ENCODE data around the gene SGCD.

Gene SGCD

DNA sequence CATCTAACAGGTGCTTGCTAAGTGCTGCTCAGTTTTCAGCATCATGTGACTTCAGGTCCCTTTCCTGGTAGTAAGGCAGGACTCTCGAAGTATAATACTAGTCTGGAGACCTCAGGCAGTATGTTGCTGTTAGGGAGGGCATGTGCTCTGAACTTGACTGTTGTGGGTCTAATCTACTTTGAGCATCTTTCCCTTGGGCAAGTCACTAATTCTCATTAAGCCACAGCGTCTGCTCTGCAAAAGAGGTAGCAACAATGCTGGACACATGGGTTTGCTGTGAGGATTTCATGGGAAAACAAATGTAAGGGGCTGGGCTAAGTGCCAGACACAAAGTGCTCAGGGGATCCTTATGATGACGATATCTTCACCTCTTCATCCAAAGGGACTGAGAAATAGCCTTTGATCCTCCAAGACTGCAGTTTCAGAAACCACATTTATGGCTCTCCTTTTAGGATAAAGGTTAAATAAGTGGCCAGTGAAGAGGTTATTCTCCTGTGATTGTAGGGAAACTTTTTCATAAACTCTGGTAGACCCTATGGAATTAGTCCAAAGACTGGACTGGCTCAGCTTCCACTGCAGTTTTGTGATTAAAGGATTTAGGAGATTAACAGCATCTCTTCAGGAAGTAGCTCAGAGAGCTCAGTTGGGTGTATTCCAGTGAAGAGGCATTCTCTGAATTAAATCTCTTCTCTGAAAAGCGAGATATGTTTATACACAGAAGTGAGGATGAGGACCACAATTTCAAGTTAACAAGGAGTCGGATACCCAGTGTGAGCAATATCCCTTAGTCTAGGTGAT is 216.6 kb downstream of the SGCD start:
- no peak for DNase-seq (ENCODE audit: extremely low read depth, low read depth)
- TF ChIP-seq, protein P1, sequence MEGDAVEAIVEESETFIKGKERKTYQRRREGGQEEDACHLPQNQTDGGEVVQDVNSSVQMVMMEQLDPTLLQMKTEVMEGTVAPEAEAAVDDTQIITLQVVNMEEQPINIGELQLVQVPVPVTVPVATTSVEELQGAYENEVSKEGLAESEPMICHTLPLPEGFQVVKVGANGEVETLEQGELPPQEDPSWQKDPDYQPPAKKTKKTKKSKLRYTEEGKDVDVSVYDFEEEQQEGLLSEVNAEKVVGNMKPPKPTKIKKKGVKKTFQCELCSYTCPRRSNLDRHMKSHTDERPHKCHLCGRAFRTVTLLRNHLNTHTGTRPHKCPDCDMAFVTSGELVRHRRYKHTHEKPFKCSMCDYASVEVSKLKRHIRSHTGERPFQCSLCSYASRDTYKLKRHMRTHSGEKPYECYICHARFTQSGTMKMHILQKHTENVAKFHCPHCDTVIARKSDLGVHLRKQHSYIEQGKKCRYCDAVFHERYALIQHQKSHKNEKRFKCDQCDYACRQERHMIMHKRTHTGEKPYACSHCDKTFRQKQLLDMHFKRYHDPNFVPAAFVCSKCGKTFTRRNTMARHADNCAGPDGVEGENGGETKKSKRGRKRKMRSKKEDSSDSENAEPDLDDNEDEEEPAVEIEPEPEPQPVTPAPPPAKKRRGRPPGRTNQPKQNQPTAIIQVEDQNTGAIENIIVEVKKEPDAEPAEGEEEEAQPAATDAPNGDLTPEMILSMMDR (IDR thresholded peaks at IDR 0.05; ENCODE audit: low read depth, low read length): no peak

DNA sequence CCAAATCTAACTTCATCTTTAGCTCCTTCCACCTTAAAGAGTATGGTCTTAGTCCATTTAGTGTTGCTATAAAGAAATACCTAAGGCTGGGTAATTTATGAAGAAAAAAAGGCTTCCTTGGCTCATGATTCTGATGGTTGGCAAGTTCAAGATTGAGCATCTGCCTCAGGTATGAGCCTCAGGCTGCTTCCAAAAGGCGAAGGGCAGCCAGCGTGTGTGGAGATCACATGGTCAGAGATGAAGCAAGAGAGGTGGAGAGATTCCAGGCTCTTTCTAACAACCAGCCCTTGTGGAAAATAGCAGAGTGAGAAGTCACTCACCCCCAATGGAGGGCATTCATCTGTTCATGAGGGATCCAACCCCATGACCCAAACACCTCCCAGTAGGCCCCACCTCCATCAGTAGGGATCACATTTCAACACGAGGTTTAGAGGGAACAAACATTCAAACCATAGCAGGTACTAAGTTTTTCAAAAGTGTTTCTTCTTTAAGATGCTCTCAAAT is 225.9 kb downstream of the SGCD start:
- TF ChIP-seq, protein P1 (IDR thresholded peaks at IDR 0.05; ENCODE audit: low read depth, low read length): no peak
- no peak for DNase-seq (ENCODE audit: extremely low read depth, low read depth)

DNA sequence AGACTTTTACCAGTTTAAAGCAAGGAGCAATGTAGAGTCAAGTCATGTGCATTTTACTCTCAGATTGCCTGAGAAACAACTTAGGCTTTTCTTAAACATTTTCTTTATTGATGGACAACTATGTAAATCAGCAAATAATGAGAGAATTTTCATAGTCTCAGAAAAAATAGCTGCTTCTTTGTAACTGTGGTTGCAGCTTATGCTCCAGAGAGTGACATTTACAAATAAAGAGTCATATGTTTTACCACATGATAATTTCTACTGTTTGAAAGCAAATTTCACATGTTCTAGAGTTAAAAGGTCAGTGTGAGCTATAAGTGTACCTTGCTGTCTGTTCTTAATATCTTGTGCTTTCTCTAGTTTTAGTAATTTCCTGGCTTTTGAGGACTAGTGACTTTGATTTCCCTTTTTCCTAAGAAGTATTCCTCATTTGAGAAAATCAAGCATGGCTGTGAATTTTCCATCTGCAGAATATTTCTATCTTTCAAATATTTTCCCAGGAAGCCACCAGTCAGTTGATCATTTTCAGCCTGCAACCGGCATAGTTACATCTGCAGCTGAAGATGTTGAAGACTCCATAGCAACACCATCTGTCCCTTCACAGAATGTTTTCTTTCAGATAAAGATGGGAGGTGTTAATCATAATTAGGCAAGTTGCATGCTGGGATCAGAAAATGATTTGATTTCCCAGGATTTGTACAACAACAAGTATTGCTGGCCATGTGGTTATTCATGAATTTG is 229.9 kb downstream of the SGCD start:
- TF ChIP-seq, protein P1 (IDR thresholded peaks at IDR 0.05; ENCODE audit: low read depth, low read length): no peak
- no peak for DNase-seq (ENCODE audit: extremely low read depth, low read depth)

DNA sequence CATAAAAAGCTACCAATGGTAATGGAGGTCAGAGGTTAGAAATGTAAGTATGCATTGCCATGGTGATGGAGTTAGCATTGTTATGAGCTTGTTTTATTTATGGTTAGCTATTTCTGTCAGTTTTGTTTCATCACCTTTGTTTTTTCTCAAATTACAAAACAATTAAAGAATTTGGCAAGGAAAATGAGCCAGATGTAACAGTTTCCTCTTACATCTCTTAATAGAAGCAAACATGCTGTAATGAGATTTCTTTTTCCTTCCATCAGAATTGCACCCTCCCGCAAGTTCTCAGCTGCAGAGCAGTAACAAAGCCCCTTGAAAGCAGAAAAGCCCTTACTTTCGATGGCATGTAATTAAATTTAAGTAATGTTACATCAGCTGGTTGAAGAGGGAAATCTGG is 233.0 kb downstream of the SGCD start:
- TF ChIP-seq, protein P1 (IDR thresholded peaks at IDR 0.05; ENCODE audit: low read depth, low read length): no peak
- no peak for DNase-seq (ENCODE audit: extremely low read depth, low read depth)

DNA sequence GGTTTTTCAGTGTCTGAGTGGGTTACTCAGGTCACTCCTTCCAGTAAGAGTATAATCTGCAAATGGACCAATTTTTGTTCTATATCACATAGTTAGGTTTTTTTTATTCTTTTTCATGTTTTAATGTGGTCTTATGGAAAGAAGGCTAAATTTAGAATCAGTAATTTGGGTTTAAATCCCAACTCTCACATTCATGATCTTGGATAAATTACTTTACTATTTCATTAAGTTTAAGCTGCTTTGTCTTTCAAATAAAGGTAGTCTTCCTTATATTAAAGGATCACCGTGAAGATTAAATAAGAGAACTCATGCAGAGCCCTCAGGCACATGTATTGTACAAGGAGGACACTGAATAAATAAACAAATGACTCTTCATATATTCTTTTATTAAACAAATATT is 234.7 kb downstream of the SGCD start:
- DNase-seq (ENCODE audit: extremely low read depth, low read depth): no peak
- TF ChIP-seq, protein P1 (IDR thresholded peaks at IDR 0.05; ENCODE audit: low read depth, low read length): no peak

DNA sequence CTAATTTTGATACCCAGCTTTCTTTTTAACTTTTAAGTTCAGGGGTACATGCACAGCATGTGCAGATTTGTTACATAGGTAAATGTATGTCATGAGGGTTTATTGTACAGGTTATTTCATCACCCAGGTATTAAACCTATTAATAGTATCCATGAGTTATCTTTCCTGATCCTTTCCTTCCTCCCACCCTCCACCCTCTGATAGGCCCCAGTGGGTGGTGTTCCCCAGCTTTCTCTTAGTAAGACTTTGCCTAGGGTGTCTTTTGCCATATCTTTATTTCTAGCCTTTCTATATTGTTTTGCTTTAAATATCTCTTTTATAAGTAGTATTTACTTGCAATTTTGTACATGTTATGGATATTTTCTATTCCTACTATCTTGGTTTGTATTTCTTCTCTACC is 243.7 kb downstream of the SGCD start:
- no peak for DNase-seq (ENCODE audit: extremely low read depth, low read depth)
- TF ChIP-seq, protein P1 (IDR thresholded peaks at IDR 0.05; ENCODE audit: low read depth, low read length): no peak

DNA sequence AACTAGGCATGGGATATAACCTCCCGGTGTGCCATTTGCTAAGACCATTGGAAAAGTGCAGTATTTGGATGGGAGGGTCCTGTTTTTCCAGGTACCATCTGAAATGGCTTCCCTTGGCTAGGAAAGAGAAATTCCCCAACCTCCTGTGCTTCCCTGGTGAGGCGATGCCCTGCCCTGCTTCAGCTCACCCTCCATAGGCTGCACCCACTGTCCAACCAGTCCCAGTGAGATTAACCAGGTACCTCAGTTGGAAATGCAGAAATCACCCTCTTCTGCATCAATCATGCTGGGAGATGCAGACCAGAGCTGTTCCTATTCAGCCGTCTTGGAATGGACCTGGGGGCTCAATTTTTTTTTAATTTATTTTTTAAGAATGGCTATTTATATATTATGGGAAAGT is 254.8 kb downstream of the SGCD start:
- DNase-seq (ENCODE audit: extremely low read depth, low read depth): no peak
- TF ChIP-seq, protein P1 (IDR thresholded peaks at IDR 0.05; ENCODE audit: low read depth, low read length): no peak
